G401 (cell line): ENCODE data around the gene GNG11. TPM values are rescaled to one million over a fixed set of nuclear protein-coding genes. Genes with fewer than 3 reads are reported as not detected.

Experiments used
- DNase-seq: peaks from one replicate; pipeline ENCODE4 v3.0.0-alpha.2; 2015; ENCODE audit warnings: low spot score
- in situ Hi-C: cut with HindIII; loops from 2 replicates; pipeline ENCODE4 v1.10.0; 2016; ENCODE audit warnings: low sequenced_read_pairs, mixed read lengths
- total RNA-seq: library from RNA; depleted of rRNA; stranded (reverse); fragments of >200 nt; shearing (Covaris generic); gene quantifications from 2 replicates; pipeline ENCODE4 v1.2.3, GENCODE V29; 2014; rRNA removed

The GNG11 gene
- not detected in 2 replicates for total RNA-seq

DNA sequence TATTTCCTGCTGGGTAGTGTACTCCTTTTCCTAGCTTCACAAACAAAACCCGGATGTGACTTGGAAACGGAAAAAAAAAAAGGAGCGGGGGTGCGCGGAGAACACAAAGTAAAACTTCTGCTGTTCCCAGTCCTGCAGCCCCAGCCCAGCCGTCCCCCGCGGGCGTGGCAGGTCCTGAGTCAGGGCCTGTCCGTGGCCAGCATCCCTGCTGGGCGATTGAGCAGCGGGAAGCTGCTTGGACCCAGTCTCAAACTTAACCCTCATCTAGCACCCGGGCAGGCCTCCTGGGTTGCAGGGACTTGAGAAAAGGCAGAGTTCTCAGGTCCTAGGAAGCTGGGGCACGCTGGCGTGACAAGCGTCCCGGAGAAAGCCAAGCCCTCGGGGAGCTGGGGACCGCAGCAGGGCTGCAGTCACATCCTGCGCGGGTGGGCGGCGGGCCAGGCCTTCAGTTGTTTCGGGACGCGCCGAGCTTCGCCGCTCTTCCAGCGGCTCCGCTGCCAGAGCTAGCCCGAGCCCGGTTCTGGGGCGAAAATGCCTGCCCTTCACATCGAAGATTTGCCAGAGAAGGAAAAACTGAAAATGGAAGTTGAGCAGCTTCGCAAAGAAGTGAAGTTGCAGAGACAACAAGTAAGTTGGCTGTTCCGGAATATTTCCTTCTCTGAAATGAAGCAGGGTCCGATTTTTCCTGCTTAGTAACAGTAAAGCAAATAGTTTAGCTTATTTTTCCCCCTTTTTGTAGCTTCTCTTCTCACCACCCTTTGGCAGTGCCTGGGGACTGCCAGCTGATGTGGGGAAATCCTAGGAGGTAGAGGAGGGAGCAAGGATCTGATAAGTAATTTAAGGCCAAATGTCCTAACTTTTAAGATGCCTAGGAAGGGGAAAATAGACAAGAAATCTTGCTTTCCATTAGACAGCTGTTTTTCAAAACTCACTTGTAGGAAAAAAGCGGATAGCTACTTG is at the start of gene GNG11:
TSS of gene GNG11 (plus strand) at position 129 of the 960 bp plus-strand sequence. CDS start at position 532, 403 bp downstream.
- in situ Hi-C loops: no loop called here
- DNase-seq: no peak

DNA sequence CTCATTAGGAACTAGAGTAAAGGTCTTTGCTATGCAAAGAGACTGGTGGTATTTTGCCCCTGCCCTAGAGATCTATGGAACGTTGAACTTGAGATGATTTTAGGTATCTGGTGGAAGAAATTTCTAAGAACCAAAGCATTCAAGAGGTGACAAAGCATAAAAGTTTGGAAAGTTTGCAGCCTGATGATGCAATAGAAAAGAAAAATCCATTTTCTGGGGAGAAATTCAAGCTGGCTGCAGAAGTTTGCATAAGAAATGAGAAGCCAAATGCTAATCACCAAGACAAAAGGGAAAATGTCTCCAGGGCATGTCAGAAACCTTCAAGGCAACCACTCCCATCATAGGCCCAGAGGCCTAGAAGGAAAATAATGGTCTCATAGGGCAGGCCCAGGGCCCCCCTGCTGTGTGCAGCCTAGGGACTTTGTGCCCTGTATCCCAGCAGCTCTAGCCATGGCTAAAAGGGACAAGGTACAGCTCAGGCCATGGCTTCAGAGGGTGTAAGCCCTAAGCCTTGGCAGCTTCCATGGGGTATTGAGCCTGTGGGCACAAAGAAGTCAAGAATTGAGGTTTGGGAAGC is 47.4 kb upstream of the GNG11 start:
- no peak for DNase-seq
- in situ Hi-C loops: no loop called here

DNA sequence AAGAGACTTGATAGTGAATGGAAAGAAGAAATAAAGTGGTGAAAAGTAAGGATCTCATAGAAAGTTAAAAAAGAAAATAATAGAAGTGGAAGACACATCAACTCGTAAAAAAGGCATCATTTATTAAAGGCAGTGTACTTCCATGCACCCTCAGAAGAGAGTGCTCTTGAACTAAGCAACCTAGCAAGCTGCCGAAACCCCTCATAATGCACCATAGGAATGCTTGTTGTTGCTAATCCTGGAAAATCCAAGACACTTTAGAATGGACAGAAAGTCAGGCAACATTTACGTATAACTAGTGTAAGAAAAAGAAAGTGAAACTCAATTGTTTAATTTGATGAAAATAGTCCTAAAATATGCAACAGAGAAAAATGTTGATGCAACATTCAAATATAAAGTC is 43.8 kb upstream of the GNG11 start:
- in situ Hi-C loops: no loop called here

DNA sequence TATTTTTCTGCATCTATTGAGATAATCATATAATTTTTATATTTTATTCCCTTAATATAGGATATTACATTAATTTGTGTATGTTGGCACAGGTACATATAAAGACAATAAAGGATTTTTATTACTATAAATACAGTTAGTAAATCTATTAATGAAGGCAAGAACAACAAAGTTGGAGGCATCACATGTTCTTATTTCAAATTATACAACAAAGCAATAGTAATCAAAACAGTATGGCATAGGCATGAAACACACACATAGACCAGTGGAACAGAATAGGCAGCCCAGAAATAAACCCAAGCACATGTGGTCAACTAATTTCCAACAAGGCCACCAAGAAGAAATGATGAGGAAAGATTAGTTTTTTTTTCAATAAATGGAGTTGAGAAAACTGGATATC is 42.2 kb upstream of the GNG11 start:
- no peak for DNase-seq
- in situ Hi-C loops: no loop called here

More for the DNA sequence above, 43.8 kb upstream of the GNG11 start:
- DNase-seq: no peak

DNA sequence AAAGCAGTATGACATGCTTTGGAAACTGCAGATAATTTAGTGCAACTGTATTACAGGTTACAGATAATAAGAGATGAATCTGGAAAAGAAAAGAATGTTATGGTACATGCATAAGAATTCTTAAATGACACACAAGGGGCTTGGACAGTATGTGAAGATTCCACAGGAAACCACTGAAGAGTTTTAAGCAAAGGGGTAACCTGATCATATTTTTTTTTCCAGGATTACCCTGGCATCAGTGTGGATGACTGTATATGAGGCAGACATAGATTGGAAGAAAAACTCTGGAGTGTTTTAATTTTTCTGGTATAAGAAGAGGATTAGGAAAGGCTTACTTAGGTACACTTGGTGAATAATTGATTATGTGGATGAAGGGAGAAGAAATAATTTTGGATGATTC is 39.1 kb upstream of the GNG11 start:
- in situ Hi-C loops: no loop called here
- DNase-seq: no peak

DNA sequence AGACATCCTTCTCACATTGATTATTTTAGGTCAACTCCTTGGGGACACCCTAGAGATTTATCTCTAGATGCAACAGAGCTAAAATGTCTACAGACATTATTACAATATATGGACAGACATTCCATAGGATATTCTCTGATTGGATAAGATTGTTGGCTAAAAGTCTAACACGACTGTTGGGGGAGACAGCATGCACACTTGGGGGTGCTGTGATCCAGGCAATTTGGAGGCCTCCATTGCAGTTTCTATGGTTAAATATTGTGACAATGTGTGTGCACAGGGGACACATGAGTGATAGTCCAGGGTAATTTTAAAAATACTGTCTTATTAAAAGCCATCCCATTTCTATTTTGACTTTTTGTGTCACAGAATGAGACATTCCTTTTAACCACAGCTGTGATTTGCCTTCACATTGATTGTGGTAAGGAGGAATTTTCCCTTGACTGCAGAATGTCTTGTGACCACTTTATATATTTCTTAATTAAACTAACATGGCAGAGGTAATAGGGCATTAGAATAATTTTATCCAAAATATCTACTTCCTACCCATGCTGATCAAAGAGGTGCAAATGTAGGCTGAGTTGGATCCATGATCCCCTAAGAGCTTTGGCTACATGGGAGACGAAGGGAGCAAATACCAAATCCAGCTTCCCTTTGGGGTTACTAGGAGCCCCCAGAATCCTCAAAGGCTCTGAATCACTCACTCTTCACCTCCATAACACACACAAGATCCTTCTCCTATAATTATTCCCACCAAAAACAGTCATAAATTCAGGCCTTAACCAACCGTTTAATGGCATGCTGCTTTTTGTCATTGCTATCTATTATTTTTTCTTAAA is 38.2 kb upstream of the GNG11 start:
- DNase-seq: no peak
- in situ Hi-C loops: no loop called here

DNA sequence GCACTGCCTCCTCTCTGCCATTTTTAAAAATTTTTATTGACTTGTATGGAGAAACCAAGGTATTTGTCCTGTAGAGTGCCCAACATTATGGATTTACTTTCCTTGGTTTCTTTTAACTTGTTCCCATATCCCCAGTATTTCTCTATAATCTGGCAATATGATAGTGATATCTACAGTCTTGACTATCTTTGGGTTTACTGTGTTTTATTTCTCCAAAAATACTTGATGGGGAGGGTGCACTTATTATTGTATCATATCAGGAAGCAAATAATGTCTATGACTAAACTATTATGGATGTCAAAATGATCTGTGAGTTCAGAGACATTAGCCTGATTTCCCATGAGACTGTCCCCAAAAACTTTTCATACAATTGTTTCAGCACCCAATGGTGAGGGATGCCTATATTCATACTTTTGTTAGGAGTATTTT is 37.6 kb upstream of the GNG11 start:
- no peak for DNase-seq
- in situ Hi-C loops: no loop called here

DNA sequence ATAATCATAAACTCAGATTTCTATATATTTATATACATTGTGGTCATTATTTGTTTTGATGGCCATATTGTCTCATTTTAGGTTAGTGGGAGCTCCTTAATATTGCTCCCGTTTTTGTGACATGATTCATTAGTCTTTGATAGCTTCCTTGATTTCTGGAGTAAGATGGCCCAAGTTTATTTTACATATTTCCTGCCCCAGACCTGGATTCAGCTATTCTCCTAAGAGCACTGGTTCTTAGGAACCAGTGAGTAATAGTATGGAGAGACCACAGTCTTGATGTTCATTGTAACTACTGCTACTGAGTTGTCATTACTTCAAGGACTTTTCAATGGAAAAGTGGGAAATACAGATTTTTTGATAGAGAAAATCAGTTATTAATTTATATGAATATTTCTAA is 37.0 kb upstream of the GNG11 start:
- no peak for DNase-seq
- in situ Hi-C loops: no loop called here

DNA sequence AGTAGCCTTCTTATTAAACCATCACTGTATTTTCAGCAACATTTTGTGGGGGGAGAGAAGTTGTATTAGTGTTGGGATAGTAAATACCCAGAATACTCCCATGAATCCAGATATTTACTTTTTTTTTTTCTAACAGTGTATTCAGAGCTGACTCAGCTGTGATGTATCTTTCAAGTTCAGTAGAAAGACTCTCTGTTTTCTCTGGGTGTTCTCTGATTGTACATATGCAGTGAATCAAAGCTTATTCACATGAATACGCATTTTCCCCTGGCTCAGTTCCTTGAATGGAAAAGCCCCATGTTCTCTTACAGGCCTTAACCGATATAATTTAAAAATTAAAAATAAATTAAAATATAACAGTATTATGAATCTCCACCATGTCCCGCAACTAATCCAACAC is 32.3 kb upstream of the GNG11 start:
- no peak for DNase-seq
- in situ Hi-C loops: no loop called here

DNA sequence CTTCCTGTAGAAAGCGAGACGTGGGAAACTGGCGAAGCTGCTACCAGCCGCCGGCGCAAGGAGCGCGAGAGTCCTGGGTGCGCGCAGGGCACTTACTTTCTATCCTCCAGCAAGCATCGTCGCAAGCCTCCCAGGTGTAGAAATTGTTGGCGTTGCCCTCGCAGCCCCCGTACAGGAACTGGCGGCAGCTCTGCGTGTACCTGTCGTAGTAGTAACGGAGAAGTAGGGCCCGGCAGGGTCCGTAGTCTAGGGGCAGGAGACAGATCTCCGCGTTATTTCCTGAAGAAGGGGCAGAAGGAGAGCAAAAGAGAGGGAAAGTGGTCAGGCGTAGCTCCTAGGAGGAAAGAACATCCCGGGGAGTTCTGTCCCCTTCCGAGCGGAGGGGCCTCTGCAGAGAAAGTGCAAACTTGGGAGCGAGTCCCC is 31.5 kb upstream of the GNG11 start:
- no peak for DNase-seq
- in situ Hi-C loops: no loop called here

DNA sequence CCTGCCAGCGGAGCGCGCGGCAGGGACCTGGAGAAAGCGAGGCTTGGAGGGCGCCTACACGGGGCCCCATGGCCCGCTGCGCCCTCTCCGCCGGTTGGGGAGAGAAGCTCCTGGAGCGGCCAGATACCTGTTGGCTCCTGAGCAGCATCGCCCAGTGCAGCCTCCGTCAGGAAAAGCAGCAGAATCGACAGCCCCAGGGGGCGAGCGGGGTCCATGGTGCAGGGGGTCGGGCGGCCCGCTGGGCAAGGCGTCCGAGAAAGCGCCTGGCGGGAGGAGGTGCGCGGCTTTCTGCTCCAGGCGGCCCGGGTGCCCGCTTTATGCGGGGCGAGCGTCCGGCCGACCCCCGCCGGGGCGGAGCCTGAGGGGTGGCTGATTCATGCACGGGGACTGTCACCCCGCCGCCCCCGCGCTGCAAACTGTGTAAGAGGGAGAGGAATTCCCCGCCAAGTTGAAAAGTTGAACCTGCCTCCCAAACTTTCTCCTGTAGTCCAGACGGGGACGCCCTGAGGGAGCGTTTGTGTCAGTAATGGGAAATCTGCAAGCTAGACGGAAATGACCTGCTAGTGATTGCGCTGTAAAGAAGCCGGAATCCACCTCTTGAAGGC is 31.0 kb upstream of the GNG11 start, which contains the start of gene TFPI2:
TSS of gene TFPI2 (minus strand) at position 290 of the 605 bp plus-strand sequence. CDS start at position 215, 75 bp downstream.
- no peak for DNase-seq
- in situ Hi-C loops: no loop called here

DNA sequence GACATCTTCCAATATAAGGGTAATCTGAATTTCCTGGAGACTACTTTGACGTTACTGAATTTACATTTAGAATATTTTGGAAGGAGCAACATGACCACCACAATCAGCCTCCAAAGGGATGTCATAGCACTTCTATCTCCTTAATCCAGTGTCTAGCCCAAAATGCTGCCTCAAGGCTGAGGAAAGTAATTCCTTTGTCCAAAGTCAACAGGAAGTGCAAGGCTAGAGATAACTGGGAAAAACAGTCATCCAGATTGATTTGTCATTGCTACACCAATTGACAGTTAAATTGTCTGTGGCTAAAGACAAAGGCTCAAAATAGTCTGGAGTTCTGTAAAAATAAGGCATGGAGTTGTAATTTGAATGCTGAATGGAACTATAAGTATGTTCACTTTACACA is 27.1 kb upstream of the GNG11 start:
- in situ Hi-C loops: no loop called here

DNA sequence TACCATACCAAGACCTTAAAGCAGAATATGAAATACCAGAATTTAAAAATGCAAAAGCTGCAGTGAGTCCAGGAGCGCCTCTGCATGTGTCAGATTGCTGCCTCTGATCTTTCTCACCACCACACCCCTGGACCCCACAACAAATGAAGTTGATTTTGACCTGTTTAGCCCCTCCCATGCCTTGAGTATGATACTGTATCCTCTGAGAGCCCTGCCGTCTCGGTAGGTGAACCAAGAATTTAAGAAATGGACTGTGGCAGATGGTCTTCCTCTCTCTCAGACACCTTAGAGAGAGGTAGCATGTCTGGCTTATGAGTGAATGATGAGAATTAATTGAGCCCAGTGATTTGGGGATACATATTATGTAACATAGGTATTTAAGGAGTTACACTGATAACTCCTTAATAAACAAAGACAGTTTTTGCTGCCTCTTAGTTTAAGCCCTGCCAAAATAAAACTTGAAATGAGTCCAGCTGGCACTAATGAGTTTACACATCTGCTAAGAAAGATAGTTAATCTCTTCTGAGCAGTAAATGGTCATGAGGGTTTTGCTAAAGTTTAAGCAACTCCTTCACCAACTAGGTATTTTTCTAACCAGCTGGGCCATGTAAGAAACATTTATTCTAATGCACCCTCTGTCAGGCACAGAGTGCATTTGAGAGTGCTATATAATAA is 26.4 kb upstream of the GNG11 start:
- in situ Hi-C loops: no loop called here
- DNase-seq: no peak

More for the DNA sequence above, 27.1 kb upstream of the GNG11 start:
- DNase-seq: no peak

DNA sequence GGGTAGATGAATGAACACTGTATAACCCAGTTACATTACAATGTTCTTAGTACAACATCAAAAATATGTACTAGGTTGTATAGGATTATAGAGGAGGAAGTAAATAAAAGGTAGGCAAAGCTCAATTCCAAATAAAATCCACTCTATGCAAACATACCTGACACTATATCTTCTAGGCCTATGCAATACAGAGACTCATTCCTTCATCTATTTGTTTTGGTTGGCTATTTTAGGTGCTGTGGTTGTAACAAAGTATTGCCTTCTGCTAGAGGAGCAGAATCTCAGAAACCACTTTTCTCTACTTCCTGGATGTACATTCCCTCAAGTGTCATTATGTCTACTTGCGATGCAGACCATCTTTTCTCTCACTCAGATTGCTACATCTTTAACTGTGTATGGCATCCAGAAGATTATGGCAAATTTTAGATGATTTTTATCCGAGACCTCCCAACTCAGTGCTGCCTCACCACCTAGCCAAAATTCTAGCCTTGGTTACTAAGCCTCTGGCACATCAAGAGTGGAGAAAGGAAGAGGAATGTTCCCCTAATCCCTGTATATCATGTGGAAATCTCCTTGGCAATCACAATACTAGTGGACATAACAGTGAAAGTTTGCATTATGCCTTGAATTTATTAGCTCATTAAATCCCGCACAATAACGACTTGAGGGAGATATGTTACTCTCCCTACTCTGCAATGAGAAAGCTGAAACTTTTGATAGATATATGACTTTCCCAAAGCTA is 25.5 kb upstream of the GNG11 start:
- in situ Hi-C loops: no loop called here
- no peak for DNase-seq

DNA sequence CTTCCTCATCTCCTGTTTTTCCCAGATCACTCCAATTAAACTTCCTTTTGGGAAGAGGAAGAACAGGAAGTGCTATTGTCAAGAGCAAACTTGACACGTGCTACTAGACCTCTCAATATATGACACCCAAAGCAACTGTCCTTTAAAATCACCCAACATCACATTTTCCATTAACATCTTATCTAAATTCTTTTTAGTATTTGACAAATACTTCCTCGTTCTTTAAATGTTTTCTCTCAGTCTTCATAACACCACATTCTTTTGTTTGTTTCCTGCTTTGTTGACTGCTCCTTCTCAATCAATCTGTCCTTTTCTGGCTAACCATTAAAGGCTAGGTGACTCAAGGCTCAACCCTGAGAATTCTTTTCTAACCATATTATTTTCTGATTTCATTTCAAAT is 23.9 kb upstream of the GNG11 start:
- in situ Hi-C loops: no loop called here
- no peak for DNase-seq

DNA sequence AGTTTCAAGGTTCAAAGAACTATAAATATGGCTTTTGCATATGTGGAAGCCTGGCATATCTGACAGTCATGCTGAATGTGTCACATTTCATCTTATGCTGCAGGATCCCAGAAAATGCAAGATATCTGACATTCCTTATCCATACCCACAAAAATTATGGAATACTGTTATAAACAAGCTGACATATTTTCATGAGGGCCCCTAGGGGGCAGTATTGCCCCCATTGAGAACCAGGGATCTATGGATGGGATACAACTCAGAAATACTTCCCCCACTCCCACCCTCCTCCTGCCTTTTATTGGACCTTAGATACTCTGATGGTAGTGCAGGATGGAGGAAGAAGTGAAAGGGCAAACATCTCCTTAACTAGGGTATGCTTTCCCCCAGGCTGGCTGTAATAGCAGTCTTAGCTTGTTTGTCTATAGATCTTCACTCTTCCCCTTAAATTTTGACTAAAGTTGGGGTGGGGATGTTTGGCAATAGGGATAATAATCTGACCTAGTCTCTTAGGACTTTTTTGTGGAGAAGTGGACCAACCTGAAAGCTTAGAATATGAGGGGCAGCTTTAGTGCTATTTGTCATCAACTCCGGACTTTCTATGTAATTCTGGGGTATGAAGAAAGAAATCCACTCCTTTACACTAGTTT is 18.6 kb upstream of the GNG11 start:
- DNase-seq: peak; percentile 9
- in situ Hi-C loops: no loop called here

DNA sequence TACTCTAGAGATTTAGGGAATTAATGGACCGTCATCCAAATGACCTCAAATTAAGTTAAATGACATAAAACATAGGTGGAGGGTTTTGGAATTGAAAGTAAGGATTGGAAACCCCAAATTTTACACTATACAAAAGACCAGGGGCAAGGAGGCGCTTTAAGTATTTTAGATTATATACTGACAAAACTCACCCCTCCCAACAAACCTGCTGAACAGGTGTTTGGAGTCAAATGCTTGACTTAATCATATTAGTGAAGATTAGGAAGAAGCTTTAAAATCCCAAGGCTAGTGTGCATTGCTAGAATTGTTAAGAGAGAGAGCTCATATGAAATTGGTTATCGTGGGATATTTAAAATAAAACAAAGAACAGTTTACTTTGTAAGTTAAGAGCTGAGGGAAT is 15.3 kb upstream of the GNG11 start, which contains the start of gene GNGT1:
TSS of gene GNGT1 (plus strand) at position 301 of the 400 bp plus-strand sequence. CDS start 180 bp downstream, outside the sequence.
- no peak for DNase-seq
- in situ Hi-C loops: no loop called here
